GM21723 (cell line): ENCODE measurements around the gene C8G.

Source experiments
- ATAC-seq: cut with Tn5 transposase; IDR thresholded peaks from one replicate; pipeline ENCODE4 v1.9.1; 2021; ENCODE audit warnings: mild to moderate bottlenecking, moderate library complexity; ENCODE audit not compliant: unreplicated experiment

C8G gene

DNA sequence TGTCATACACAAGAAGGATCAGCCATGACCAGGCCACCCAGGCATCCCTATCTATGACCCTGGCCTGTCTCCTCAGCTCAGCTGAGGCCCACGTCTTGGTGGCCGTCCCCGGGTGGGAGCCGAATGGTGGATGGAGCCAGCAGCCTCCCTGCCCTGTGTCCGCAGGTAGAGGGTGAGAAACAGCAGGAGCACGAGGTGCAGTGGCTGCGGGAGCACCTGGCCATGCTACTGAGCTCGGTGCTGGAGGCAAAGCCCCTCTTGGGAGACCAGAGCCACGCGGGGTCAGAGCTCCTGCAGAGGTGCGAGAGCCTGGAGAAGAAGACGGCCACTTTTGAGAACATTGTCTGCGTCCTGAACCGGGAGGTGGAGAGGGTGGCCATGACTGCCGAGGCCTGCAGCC is 25.0 kb upstream of the C8G start:
- no peak for ATAC-seq

GRCh38 chr9:136920734-136921231 is 24.3 kb upstream of the C8G start:
- ATAC-seq, result no peak

DNA sequence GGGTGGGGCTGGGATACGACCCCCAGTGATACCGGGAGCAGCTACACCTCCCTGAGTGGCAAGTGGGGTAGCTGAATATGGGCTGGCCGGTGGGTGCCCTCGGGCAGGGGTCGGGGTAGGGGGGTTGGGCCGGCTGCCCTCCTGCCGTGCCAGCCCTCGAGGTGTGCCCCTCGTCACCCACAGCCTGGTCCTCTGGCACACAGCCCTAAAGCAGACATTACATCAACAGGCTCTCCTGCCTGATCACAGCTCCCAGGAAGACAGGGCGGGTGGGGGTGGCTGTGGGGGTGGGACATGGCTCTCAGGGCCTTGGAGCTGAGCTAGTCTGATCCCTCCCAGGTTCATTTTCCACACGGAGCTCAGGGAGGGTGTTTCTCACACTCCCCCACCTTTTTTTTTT is 23.7 kb upstream of the C8G start:
- no peak for ATAC-seq

GRCh38 chr9:136921718-136922117 is 23.3 kb upstream of the C8G start:
- ATAC-seq, result no peak

DNA sequence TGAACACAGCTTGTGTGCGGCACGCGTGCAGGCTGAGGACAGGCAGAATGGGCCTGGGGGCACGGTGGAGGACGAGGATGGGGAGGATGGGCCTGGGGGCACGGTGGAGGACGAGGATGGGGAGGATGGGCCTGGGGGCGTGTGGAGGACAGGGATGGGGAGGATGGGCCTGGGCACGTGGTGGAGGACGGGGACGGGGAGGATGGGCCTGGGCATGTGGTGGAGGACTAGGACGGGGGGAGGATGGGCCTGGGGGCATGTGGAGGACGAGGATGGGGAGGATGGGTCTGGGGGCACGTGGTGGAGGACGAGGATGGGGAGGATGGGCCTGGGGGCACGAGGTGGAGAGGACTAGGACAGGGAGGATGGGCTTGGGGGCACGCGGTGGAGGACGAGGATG is 22.5 kb upstream of the C8G start:
- no peak for ATAC-seq

- ATAC-seq, result no peak
These were observed 21.2 kb upstream of the C8G start for GRCh38 chr9:136923881-136924280.

- ATAC-seq, result no peak
These were observed 19.5 kb upstream of the C8G start for GRCh38 chr9:136925414-136926153.

GRCh38 chr9:136926154-136926704 is 18.8 kb upstream of the C8G start:
- no peak for ATAC-seq

- ATAC-seq, result no peak
These were observed 18.3 kb upstream of the C8G start for GRCh38 chr9:136926749-136927148.

- no peak for ATAC-seq
These were observed 17.4 kb upstream of the C8G start for GRCh38 chr9:136927343-136928271.

GRCh38 chr9:136928591-136928990 is 16.5 kb upstream of the C8G start:
- ATAC-seq, result no peak

DNA sequence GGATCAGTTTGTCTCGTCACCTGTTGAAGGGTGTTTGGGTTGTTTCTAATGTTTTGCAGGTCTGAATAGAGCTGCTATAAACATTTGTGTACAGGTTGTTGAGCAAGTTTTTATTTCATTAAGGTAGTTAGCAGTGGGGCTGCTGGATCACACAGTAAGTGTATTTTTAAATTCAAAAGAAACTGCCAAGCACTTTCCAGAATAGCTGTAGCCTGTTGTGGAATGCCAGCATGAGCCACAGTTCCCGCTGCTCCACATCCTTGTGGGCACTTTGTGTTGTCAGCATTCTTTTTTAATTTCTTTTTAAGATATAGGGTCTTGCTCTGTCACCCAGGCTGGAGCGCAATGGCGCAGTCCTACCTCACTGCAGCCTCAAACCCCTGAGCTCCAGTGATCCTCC is 15.0 kb upstream of the C8G start:
- no peak for ATAC-seq

DNA sequence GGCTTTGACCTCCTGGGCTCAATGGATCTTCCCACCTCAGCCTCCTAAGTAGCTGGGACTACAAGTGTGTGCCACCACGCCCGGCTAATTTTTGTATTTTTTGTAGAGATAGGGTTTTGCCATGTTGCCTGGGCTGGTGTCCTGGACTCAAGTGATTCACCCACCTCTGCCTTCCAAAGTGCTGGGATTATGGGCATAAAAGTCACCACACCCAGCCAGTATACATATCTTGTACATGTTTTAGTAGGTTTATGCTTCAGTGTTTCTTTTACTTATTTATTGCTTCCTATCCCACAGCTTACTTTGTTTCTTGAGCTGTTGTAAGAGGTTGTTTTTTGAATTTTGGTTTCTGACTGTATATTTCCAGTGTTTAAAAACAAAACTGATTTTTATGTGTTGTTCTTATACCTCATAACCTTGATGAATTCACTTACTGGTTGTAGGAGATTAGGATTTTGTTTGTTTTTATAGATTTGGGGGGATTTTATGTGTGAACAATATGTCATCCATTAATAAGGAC is 13.4 kb upstream of the C8G start:
- no peak for ATAC-seq

GRCh38 chr9:136934277-136934676 is 10.8 kb upstream of the C8G start:
- no peak for ATAC-seq

DNA sequence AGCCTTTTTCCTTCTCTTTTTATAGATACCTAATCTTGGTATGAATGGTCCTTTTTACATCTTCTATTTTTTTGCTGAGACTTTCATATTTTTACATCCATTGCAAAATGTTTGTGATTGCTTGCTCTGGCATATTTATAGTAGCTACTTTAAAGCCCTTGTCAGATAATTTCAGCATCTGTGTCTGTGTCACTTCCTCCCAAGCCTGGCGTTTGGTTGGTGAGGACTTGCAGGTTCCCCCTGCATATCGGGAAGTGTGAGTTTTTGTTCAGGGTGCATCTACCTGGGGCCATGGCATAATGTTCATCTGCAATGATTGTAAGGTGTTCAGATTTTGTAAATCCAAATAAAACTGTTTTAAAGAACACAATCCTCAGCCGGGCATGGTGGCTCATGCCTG is 9.4 kb upstream of the C8G start:
- ATAC-seq, result no peak

- no peak for ATAC-seq
These were observed 8.3 kb upstream of the C8G start for GRCh38 chr9:136936645-136937170.

- no peak for ATAC-seq
These were observed 7.6 kb upstream of the C8G start for GRCh38 chr9:136937186-136938001.

DNA sequence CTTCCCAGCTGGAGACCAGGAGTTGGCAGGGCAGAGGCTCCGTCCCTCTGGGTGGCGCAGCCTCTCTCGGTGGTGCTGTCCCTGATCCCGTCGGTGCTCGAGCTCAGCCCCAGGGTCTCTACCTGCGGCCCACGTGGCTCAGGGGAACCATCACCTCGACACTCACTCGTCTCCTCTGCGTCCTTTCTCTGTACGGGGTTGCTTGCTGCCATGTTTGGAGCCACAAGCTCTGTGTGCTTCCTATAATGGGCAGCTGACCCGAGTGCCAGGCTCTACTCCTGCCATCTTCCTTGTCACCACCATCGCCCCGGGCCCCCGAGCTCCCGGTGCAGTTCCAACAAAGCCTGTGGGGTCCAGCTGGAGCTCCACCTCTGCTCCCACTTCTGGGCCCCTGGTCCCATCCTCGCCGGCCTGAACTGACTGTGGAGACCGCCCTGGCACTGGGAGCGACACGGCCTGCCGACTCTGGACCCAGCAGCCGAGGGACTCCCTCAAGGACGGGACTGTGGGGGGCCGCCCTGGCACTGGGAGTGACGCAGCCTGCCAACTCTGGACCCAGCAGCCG is 5.5 kb upstream of the C8G start:
- ATAC-seq, result no peak

- ATAC-seq, result no peak
These were observed 5.0 kb upstream of the C8G start for GRCh38 chr9:136939996-136940525.
